GM12892 (cell line): Measurements from ENCODE around the gene CASTOR1.

Experiments
- POLR2A ChIP-seq: IDR thresholded peaks from 2 replicates; pipeline ENCODE4 v1.6.1; 2011; ENCODE audit warnings: low read depth, low read length, control low read depth
- POLR2AphosphoS5 ChIP-seq: IDR thresholded peaks from 2 replicates; pipeline ENCODE4 v1.6.1; 2011; ENCODE audit warnings: low read depth, low read length, control low read depth
- TAF1 ChIP-seq: IDR thresholded peaks from 2 replicates; pipeline ENCODE4 v1.6.1; 2011; ENCODE audit warnings: low read depth, mild to moderate bottlenecking, control low read depth, low read length, borderline replicate concordance

- TF ChIP-seq POLR2A (no peak), POLR2AphosphoS5 (no peak), TAF1 (no peak)
These were observed 6.0 kb downstream of the CASTOR1 start for GRCh38 chr22:30283342-30283741.
